ENCODE data around the gene LINC01488. TPM values are rescaled to one million over a fixed set of nuclear protein-coding genes. Genes with fewer than 3 reads are reported as not detected.

LINC01488 gene
- total RNA-seq, 1 donor from 2014 or later, result not detected

DNA sequence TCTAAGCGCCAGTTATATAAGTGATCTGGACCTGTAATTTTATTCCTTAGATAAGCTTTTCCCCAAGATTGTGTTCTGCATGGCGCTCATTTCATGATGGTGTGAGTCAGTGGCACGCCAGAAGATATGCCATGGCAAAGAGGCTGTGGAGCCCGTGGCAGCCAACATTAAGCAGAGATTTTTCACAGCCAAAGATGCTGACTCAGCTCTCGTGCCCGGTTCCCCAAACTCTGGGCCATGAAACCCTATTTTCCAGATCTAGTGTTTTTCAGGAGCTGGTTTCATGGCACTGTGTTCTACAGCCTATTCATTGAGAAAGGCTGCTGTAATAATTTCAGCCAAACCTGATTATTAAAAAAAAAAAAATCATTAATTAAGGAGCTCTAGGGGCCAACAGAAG, 15.4 kb upstream of the LINC01488 start:
- H3K27me3 Mint-ChIP-seq (ENCODE audit: unreplicated experiment), result peaks cover 5% of the 10 kb centered on the region
- no peaks in the 10 kb centered on the region for H3K36me3 Mint-ChIP-seq (ENCODE audit: low read depth, unreplicated experiment)
- H3K4me3 Mint-ChIP-seq (ENCODE audit: unreplicated experiment), result no peak overlapping the region
- no peak for DNase-seq (ENCODE audit: low spot score)
- no peaks in the 10 kb centered on the region for H3K4me1 Mint-ChIP-seq (ENCODE audit: unreplicated experiment)
- TF ChIP-seq, protein P1, sequence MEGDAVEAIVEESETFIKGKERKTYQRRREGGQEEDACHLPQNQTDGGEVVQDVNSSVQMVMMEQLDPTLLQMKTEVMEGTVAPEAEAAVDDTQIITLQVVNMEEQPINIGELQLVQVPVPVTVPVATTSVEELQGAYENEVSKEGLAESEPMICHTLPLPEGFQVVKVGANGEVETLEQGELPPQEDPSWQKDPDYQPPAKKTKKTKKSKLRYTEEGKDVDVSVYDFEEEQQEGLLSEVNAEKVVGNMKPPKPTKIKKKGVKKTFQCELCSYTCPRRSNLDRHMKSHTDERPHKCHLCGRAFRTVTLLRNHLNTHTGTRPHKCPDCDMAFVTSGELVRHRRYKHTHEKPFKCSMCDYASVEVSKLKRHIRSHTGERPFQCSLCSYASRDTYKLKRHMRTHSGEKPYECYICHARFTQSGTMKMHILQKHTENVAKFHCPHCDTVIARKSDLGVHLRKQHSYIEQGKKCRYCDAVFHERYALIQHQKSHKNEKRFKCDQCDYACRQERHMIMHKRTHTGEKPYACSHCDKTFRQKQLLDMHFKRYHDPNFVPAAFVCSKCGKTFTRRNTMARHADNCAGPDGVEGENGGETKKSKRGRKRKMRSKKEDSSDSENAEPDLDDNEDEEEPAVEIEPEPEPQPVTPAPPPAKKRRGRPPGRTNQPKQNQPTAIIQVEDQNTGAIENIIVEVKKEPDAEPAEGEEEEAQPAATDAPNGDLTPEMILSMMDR (IDR thresholded peaks at IDR 0.05; ENCODE audit: unreplicated experiment), result no peak
- no peaks in the 10 kb centered on the region for H3K9me3 Mint-ChIP-seq (ENCODE audit: unreplicated experiment)
- H3K27ac Mint-ChIP-seq (ENCODE audit: unreplicated experiment), result no peak overlapping the region

DNA sequence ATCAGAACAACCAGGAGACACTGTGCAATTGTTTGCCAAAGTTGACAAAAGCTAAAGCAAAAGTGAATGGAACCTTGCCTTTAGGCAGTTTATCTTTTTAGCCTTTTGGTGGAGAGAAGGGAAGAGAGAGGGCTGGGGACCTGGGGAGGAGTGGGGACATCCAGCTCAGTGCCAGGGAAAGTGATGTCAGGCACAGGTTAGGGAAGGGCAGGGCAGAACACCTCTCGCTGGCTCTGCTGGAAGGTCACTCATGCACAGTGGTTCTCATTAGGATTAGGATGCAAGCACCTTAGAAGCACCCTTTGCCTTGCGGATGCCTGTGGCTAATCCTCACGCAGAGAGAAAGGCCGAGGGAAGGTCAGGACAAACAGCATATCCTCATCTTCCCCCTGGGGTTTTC, 14.3 kb upstream of the LINC01488 start:
- Mint-ChIP-seq H3K27me3 (ENCODE audit: unreplicated experiment) (peaks cover 5% of the 10 kb centered on the region), H3K4me3 (ENCODE audit: unreplicated experiment) (no peak overlapping the region), H3K36me3 (ENCODE audit: low read depth, unreplicated experiment) (no peaks in the 10 kb centered on the region), H3K4me1 (ENCODE audit: unreplicated experiment) (no peaks in the 10 kb centered on the region), H3K9me3 (ENCODE audit: unreplicated experiment) (no peaks in the 10 kb centered on the region), H3K27ac (ENCODE audit: unreplicated experiment) (no peak overlapping the region)
- TF ChIP-seq, protein P1 (IDR thresholded peaks at IDR 0.05; ENCODE audit: unreplicated experiment), result no peak
- no peak for DNase-seq (ENCODE audit: low spot score)

DNA sequence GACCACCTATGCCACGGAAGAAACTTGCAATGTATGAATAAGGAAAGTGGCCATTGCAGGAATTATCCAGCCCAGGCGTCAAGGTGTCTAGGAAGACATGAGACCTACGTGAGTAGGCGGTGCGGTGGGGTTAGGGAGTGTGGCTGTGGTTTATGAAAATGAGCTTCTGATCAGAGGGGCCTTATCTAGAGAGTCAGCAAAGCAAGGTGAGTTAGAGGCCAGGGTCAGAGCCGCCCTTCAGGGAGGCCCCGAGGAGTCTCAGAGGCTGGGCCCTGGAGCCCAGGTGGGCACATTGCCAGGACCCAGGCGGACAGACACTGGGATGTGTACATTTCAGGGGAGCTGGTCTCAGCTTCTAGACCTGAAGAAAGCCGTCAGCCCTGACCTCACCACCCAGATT, 13.8 kb upstream of the LINC01488 start:
- Mint-ChIP-seq H3K27ac (ENCODE audit: unreplicated experiment) (no peak overlapping the region), H3K4me3 (ENCODE audit: unreplicated experiment) (no peak overlapping the region), H3K27me3 (ENCODE audit: unreplicated experiment) (peaks cover 5% of the 10 kb centered on the region), H3K4me1 (ENCODE audit: unreplicated experiment) (no peaks in the 10 kb centered on the region), H3K9me3 (ENCODE audit: unreplicated experiment) (no peaks in the 10 kb centered on the region), H3K36me3 (ENCODE audit: low read depth, unreplicated experiment) (no peaks in the 10 kb centered on the region)
- TF ChIP-seq, protein P1 (IDR thresholded peaks at IDR 0.05; ENCODE audit: unreplicated experiment), result no peak
- no peak for DNase-seq (ENCODE audit: low spot score)

DNA sequence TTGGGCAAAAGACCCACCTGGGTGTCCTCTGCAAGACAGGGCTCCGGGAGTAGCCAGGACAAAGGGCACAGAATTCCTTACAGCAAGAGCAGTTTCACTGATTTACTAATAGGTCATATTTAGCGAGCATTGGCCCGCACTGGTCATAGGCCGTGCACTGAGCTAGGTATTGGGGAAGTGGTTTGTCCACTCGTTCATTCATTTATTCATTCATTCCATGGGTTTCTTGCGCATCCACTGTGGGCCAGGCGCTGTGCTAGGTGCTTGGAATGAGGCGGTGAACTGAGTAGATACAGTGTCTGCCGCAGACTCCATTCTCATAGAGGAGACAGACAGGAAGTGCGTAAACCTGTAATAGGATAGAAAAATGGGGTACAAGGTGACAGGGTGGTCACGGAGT, 13.2 kb upstream of the LINC01488 start:
- no peak overlapping the region for H3K4me3 Mint-ChIP-seq (ENCODE audit: unreplicated experiment)
- H3K27me3 Mint-ChIP-seq (ENCODE audit: unreplicated experiment), result peaks cover 5% of the 10 kb centered on the region
- H3K4me1 Mint-ChIP-seq (ENCODE audit: unreplicated experiment), result no peaks in the 10 kb centered on the region
- no peaks in the 10 kb centered on the region for H3K9me3 Mint-ChIP-seq (ENCODE audit: unreplicated experiment)
- TF ChIP-seq, protein P1 (IDR thresholded peaks at IDR 0.05; ENCODE audit: unreplicated experiment), result no peak
- peaks cover under 1% of the 10 kb centered on the region for H3K36me3 Mint-ChIP-seq (ENCODE audit: low read depth, unreplicated experiment)
- H3K27ac Mint-ChIP-seq (ENCODE audit: unreplicated experiment), result no peak overlapping the region
- DNase-seq (ENCODE audit: low spot score), result no peak

DNA sequence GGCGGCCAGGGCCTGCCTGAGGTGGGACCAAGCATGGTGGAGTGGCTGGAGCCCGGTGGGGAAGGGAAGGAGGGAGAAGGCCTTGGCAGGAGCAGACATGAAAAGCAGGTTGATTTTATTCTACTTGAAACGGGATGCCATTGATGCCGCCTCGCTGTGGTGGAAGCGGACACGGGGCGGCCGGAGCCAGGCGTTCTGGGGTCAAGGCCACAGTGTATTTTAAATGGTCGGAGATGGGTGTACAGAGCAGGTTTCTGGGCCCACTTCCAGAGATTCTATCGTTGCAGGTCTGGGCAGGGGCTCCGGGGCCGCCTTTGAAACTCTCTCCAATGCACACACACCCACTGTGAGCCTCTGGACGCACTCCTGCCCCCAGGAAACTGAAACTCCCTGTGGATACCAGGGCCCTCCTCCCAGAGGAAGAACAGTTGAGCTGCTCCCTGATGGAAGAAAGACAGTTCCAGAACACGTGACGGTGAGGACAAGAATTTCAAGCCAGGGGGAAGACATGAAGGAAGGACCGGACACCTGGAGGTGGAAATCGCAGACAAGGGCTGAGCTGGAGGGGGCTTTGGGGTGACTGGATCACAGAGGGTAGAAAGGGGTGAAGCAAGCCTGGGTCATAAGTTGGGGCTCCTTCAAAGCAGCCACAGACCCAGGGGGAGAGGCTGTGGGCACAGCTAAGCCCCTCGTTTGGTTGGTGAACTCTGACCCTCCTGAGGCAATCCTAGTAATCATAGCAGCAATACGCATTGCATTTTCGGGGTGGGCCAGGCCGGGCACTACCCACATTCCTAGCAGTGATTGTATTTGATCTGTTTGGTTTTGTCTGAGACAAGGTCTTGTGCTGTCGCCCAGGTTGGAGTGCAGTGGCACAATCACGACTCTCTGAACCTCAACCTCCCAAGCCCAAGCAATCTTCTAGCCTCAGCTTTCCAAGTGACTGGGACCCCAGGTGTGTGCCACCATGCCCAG, 12.3 kb upstream of the LINC01488 start:
- Mint-ChIP-seq H3K27ac (ENCODE audit: unreplicated experiment) (no peak overlapping the region), H3K9me3 (ENCODE audit: unreplicated experiment) (no peaks in the 10 kb centered on the region), H3K4me3 (ENCODE audit: unreplicated experiment) (no peak overlapping the region), H3K36me3 (ENCODE audit: low read depth, unreplicated experiment) (peaks cover 4% of the 10 kb centered on the region), H3K27me3 (ENCODE audit: unreplicated experiment) (peaks cover 5% of the 10 kb centered on the region), H3K4me1 (ENCODE audit: unreplicated experiment) (no peaks in the 10 kb centered on the region)
- DNase-seq (ENCODE audit: low spot score), result no peak
- TF ChIP-seq, protein P1 (IDR thresholded peaks at IDR 0.05; ENCODE audit: unreplicated experiment), result no peak

Data from endothelial cell (in vitro differentiated cells).